ENCODE results near the gene ETV7. TPM values are rescaled to one million over a fixed set of nuclear protein-coding genes. Genes with fewer than 3 reads are reported as not detected.

The ETV7 gene
- total and polyA plus RNA-seq, 7 donors, result 0.36 to 11.6 (median 2.9) TPM; not detected in 1

GRCh38 chr6:36327226-36327918, 60.1 kb downstream of the ETV7 start:
- H3K4me1 ChIP-seq, result no peaks in the 10 kb centered on the region
- 60 to 80% methylated on average over 6 of the region's 6 CpGs for WGBS, 2 donors
- DNase-seq, result no peak
- intact Hi-C loops (cut with DNase I), result no loop called here
- no peak overlapping the region for H3K4me3 ChIP-seq
- H3K36me3 ChIP-seq, result no peaks in the 10 kb centered on the region
- TF ChIP-seq POLR2AphosphoS5 (IDR thresholded peaks at IDR 0.05), result no peak
- no peak for TF ChIP-seq POLR2A (IDR thresholded peaks at IDR 0.05)
- no peak for TF ChIP-seq CTCF (IDR thresholded peaks at IDR 0.05)
- TF ChIP-seq EP300 (IDR thresholded peaks at IDR 0.05), result no peak
- no peak overlapping the region for H3K27ac ChIP-seq
- H3K9me3 ChIP-seq, result no peaks in the 10 kb centered on the region
- H3K27me3 ChIP-seq, result peaks cover 0 to 6% (median 0%) of the 10 kb centered on the region in 3 donors

GRCh38 chr6:36326356-36326995, 61.0 kb downstream of the ETV7 start:
- peaks cover 0 to 6% (median 0%) of the 10 kb centered on the region in 3 donors for H3K27me3 ChIP-seq
- H3K4me3 ChIP-seq, result no peak overlapping the region
- no peak for TF ChIP-seq POLR2A (IDR thresholded peaks at IDR 0.05)
- TF ChIP-seq CTCF (IDR thresholded peaks at IDR 0.05), result no peak
- no peak for TF ChIP-seq POLR2AphosphoS5 (IDR thresholded peaks at IDR 0.05)
- no peak for TF ChIP-seq EP300 (IDR thresholded peaks at IDR 0.05)
- no peak overlapping the region for H3K27ac ChIP-seq
- intact Hi-C loops (cut with DNase I), result no loop called here
- no peaks in the 10 kb centered on the region for H3K4me1 ChIP-seq
- 64 to 83% methylated on average over 7 of the region's 7 CpGs for WGBS, 2 donors
- H3K9me3 ChIP-seq, result no peaks in the 10 kb centered on the region
- H3K36me3 ChIP-seq, result no peaks in the 10 kb centered on the region
- DNase-seq, result no peak

DNA sequence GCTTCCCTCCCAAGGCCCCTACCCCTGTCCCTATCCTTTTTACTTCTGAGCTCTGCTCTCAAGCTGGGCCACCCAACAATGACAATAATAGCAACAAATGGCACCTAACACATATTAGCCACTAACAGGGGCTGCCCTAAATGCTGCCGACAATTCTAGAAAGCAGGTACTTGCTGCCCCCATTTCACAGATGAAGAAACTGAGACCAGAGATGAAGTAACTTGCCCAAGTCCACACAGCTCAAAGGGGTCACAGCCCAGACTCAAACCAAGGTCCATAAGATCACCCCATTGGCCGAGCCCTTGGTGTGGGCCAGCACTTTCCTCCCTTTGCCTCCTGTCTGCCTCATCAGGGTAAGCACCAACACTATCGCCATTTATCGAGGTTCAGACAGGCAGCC, 62.8 kb downstream of the ETV7 start:
- H3K27ac ChIP-seq, result no peak overlapping the region
- intact Hi-C loops (cut with DNase I), result no loop called here
- no peaks in the 10 kb centered on the region for H3K27me3 ChIP-seq
- no peaks in the 10 kb centered on the region for H3K9me3 ChIP-seq
- no peak for DNase-seq
- TF ChIP-seq POLR2AphosphoS5 (IDR thresholded peaks at IDR 0.05) (no peak), POLR2A (IDR thresholded peaks at IDR 0.05) (no peak), CTCF (IDR thresholded peaks at IDR 0.05) (no peak), EP300 (IDR thresholded peaks at IDR 0.05) (no peak)
- no peaks in the 10 kb centered on the region for H3K36me3 ChIP-seq
- no peaks in the 10 kb centered on the region for H3K4me1 ChIP-seq
- 94 to 97% methylated on average over 4 of the region's 4 CpGs for WGBS, 2 donors
- H3K4me3 ChIP-seq, result no peak overlapping the region

GRCh38 chr6:36324191-36324590, 63.3 kb downstream of the ETV7 start:
- no peaks in the 10 kb centered on the region for H3K4me1 ChIP-seq
- H3K4me3 ChIP-seq, result no peak overlapping the region
- DNase-seq, result no peak
- intact Hi-C loops (cut with DNase I), result no loop called here
- WGBS, 2 donors, result 94 to 96% methylated on average over 6 of the region's 6 CpGs
- no peak overlapping the region for H3K27ac ChIP-seq
- H3K27me3 ChIP-seq, result no peaks in the 10 kb centered on the region
- TF ChIP-seq CTCF (IDR thresholded peaks at IDR 0.05) (no peak), POLR2AphosphoS5 (IDR thresholded peaks at IDR 0.05) (no peak), POLR2A (IDR thresholded peaks at IDR 0.05) (no peak)
- no peaks in the 10 kb centered on the region for H3K36me3 ChIP-seq
- H3K9me3 ChIP-seq, result no peaks in the 10 kb centered on the region

Data from sigmoid colon (tissue), 7 donors.